Osteocyte (in vitro differentiated cells): ENCODE data around the gene SOX9. TPM values are rescaled to one million over a fixed set of nuclear protein-coding genes. Genes with fewer than 3 reads are reported as not detected.
A peak's percentile ranks its signal among the peaks of the same experiment; 100 is the strongest.

ENCODE experiments used
- DNase-seq: peaks from one replicate; pipeline ENCODE4 v3.0.0; 2021; ENCODE audit warnings: mixed read lengths; ENCODE audit not compliant: unreplicated experiment; ENCODE audit errors: extremely low spot score
- H3K27ac Mint-ChIP-seq: one replicate; pipeline ENCODE4 v1.8.0; 2021; ENCODE audit warnings: mild to moderate bottlenecking, mixed read lengths; ENCODE audit not compliant: unreplicated experiment
- H3K27me3 Mint-ChIP-seq: one replicate; pipeline ENCODE4 v1.8.0; 2021; ENCODE audit warnings: mixed read lengths; ENCODE audit not compliant: unreplicated experiment
- H3K36me3 Mint-ChIP-seq: one replicate; pipeline ENCODE4 v1.8.0; 2021; ENCODE audit warnings: mixed read lengths; ENCODE audit not compliant: unreplicated experiment
- H3K4me1 Mint-ChIP-seq: one replicate; pipeline ENCODE4 v1.8.0; 2021; ENCODE audit warnings: mixed read lengths; ENCODE audit not compliant: unreplicated experiment
- H3K4me3 Mint-ChIP-seq: one replicate; pipeline ENCODE4 v1.8.0; 2021; ENCODE audit warnings: mild to moderate bottlenecking, moderate library complexity, mixed read lengths; ENCODE audit not compliant: unreplicated experiment
- H3K9me3 Mint-ChIP-seq: one replicate; pipeline ENCODE4 v1.8.0; 2021; ENCODE audit warnings: mixed read lengths; ENCODE audit not compliant: unreplicated experiment
- CTCF ChIP-seq: fragments of 200-600 bp; sonication (generic); IDR thresholded peaks from 2 replicates; pipeline ENCODE4 v1.5.0; 2021; ENCODE audit warnings: antibody characterized with exemption, mild to moderate bottlenecking, moderate library complexity
- long read RNA-seq: library from polyadenylated mRNA; unstranded; transcript quantifications from one replicate; pipeline ENCODE4 v2.0.0, GENCODE V29; 2021
- total RNA-seq: library from RNA; stranded (reverse); gene quantifications from 2 replicates; pipeline ENCODE4 v1.2.1, GENCODE V29; 2021

The SOX9 gene
- total RNA-seq: 1.8 and 1.9 TPM in 2 replicates
- long read RNA-seq: 0 reads

DNA sequence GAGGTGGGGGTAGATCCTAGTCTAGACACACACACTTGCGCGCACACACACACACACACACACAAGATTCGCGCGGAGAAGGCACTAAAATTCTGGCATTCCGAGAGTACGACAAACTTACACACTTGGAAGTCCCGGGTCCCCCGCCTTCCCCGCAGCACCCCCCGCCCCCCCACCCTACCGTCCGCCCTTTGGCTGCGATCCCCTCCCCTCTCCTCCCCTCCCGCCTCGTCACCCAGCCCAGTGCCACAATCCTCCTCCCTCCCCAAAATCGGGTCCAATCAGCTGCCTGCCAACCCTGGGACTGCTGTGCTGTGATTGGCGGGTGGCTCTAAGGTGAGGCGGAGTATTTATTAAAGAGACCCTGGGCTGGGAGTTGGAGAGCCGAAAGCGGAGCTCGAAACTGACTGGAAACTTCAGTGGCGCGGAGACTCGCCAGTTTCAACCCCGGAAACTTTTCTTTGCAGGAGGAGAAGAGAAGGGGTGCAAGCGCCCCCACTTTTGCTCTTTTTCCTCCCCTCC, at the start of gene SOX9:
SOX9 (plus strand) TSS at position 379 of the 522 bp plus-strand sequence. CDS start 372 bp downstream, outside the sequence.
- peak; percentile 88 for DNase-seq
- Mint-ChIP-seq H3K9me3 (no peaks in the 10 kb centered on the region), H3K27ac (peak within 1 kb of the TSS; percentile 72), H3K27me3 (peaks cover 41% of the 10 kb centered on the region), H3K4me1 (peaks cover 38% of the 10 kb centered on the region), H3K36me3 (no peaks in the 10 kb centered on the region), H3K4me3 (peak within 1 kb of the TSS; percentile 94)
- TF ChIP-seq CTCF: no peak

GRCh38 chr17:72071330-72071729, 49.5 kb upstream of the SOX9 start:
- Mint-ChIP-seq H3K4me1 (no peaks in the 10 kb centered on the region), H3K4me3 (no peak overlapping the region), H3K9me3 (no peaks in the 10 kb centered on the region), H3K27ac (no peak overlapping the region), H3K36me3 (no peaks in the 10 kb centered on the region), H3K27me3 (peaks cover 2% of the 10 kb centered on the region)
- TF ChIP-seq CTCF: no peak
- no peak for DNase-seq

- H3K9me3 Mint-ChIP-seq: no peaks in the 10 kb centered on the region
- H3K36me3 Mint-ChIP-seq: no peaks in the 10 kb centered on the region
- no peak overlapping the region for H3K27ac Mint-ChIP-seq
- no peak overlapping the region for H3K4me3 Mint-ChIP-seq
- peaks cover 2% of the 10 kb centered on the region for H3K27me3 Mint-ChIP-seq
- H3K4me1 Mint-ChIP-seq: peaks cover 2% of the 10 kb centered on the region
- DNase-seq: no peak
- TF ChIP-seq CTCF: no peak
These were observed 44.7 kb upstream of the SOX9 start for GRCh38 chr17:72075995-72076677.

DNA sequence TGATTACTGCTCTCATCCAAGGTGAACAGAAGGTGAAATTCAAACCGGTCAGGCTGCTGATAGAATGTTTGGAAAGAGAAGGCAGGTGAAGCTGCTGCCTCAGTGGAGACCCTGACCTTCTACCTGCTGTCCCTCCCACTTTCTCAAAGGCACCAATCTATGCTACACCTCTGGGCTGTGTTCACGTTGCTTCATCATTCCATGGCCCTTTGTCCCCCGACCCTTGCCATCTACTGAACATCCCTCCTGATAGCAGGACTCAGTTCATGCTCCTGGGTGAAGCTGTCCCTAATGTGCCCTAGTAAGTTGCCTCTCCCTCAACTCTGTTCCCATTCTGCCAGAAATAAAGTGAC, 44.2 kb upstream of the SOX9 start:
- Mint-ChIP-seq H3K36me3 (no peaks in the 10 kb centered on the region), H3K27me3 (peaks cover 2% of the 10 kb centered on the region), H3K27ac (no peak overlapping the region), H3K4me1 (peaks cover 2% of the 10 kb centered on the region), H3K9me3 (no peaks in the 10 kb centered on the region), H3K4me3 (no peak overlapping the region)
- no peak for TF ChIP-seq CTCF
- DNase-seq: no peak

DNA sequence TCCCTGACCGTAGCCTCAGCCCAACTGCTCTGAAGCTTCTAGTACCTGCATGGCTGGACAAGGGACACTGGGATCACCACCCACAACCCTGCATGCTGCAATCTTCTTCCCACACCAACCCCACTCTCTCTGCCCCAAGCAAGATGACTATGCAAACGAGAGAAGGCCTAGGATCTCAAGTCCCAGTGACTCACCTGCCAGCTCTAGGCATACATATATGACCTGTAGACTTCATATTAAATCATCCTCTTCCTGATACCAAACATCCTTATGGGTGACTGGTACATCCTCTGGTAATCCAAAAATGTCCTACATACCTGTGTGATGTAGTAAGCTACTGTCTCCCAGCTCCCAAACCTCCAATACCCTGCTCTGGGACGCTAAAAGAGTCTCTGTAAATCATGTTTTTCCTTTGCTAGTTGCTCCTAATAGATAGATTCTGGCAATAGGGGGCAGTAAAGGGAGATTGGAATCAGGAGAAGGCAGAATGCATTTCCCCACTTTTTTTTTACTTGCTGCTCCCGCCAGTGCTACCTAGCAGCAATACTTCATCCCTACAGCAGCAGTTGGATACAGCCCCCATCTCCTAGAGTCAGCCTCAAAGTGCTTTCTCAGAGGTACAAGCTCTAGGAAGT, 43.4 kb upstream of the SOX9 start:
- Mint-ChIP-seq H3K9me3 (no peaks in the 10 kb centered on the region), H3K4me1 (peaks cover 2% of the 10 kb centered on the region), H3K27me3 (peaks cover 9% of the 10 kb centered on the region), H3K4me3 (no peak overlapping the region), H3K27ac (no peak overlapping the region), H3K36me3 (no peaks in the 10 kb centered on the region)
- no peak for DNase-seq
- TF ChIP-seq CTCF: no peak
